Thyroid gland (tissue), 4 donors: Measurements from ENCODE around the gene PADI3.

Experiments
- POLR2A ChIP-seq, 2 donors: fragments of 450-650 bp; IDR thresholded peaks; one replicate each; pipeline ENCODE4 v1.6.1; 2017; ENCODE audit warnings: antibody characterized with exemption in 2 of 2, mild to moderate bottlenecking in 2 of 2, moderate library complexity in 1 of 2
- TF ChIP-seq, protein P1 (sequence below), 6 experiments: fragments of 200-600 bp in 3 of 6; fragments of 450-650 bp in 3 of 6; sonication (generic) in 3 of 6; IDR thresholded peaks; one replicate each; pipeline ENCODE4 v1.5.1; 2016 to 2019; ENCODE audit warnings: antibody characterized with exemption in 6 of 6, mild to moderate bottlenecking in 2 of 6, inconsistent platforms in 1 of 6, moderate library complexity in 1 of 6

DNA sequence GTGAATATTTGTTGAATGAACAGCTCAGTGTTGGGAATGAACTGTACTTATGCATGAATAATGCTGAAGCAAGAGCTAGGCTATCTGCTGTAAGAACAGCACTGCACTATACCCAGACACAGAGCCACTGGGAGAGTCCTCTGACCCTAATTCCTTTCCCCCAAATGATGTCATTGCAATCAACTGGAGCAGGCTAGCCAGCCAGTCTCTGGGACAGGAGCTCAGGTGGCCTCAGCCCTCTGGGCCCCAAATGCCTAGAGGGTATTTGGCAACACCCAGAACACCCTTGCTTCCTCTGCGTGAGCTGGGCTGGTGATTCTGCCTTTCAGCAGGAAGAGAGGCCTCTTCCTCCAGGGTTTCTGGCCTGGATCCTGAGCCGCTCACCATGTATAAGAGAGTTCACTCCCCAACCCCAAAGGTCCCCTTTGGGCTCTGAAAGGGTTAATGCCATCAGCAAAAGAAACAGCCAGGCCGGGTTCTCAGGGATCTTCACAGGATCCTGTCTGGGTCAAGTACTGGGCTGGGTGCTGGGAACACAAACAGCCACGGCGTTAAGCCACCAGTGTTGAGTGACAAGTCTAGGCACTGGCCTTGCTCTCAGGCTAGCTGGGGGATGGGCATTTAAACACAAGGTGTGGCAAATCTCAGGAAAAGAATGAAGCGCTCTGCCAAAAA, 55.4 kb downstream of the PADI3 start:
- TF ChIP-seq, protein P1, sequence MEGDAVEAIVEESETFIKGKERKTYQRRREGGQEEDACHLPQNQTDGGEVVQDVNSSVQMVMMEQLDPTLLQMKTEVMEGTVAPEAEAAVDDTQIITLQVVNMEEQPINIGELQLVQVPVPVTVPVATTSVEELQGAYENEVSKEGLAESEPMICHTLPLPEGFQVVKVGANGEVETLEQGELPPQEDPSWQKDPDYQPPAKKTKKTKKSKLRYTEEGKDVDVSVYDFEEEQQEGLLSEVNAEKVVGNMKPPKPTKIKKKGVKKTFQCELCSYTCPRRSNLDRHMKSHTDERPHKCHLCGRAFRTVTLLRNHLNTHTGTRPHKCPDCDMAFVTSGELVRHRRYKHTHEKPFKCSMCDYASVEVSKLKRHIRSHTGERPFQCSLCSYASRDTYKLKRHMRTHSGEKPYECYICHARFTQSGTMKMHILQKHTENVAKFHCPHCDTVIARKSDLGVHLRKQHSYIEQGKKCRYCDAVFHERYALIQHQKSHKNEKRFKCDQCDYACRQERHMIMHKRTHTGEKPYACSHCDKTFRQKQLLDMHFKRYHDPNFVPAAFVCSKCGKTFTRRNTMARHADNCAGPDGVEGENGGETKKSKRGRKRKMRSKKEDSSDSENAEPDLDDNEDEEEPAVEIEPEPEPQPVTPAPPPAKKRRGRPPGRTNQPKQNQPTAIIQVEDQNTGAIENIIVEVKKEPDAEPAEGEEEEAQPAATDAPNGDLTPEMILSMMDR (IDR thresholded peaks at IDR 0.05), result no peak
- no peak for TF ChIP-seq POLR2A (IDR thresholded peaks at IDR 0.05)
